Vagina (tissue), 2 donors: ENCODE data around the gene FUT1.

ENCODE experiments used
- POLR2A ChIP-seq, 2 donors: fragments of 450-650 bp; IDR thresholded peaks; one replicate each; pipeline ENCODE4 v1.6.1; 2017; ENCODE audit warnings: antibody characterized with exemption in 2 of 2, mild to moderate bottlenecking in 2 of 2, moderate library complexity in 2 of 2
- POLR2AphosphoS5 ChIP-seq, 2 donors: sonication (generic); formaldehyde crosslinking; IDR thresholded peaks; one replicate each; pipeline ENCODE4 v1.9.0; 2017; ENCODE audit warnings: antibody characterized with exemption in 2 of 2, mild to moderate bottlenecking in 2 of 2, low read depth in 1 of 2; ENCODE audit not compliant: insufficient read depth in 1 of 2
- TF ChIP-seq, protein P1 (sequence below), 3 experiments: fragments of 450-650 bp in 2 of 3; fragments of 200-600 bp in 1 of 3; sonication (generic) in 1 of 3; IDR thresholded peaks; one replicate each; pipeline ENCODE4 v1.5.1; 2017 to 2019; ENCODE audit warnings: antibody characterized with exemption in 3 of 3, mild to moderate bottlenecking in 2 of 3, moderate library complexity in 2 of 3

DNA sequence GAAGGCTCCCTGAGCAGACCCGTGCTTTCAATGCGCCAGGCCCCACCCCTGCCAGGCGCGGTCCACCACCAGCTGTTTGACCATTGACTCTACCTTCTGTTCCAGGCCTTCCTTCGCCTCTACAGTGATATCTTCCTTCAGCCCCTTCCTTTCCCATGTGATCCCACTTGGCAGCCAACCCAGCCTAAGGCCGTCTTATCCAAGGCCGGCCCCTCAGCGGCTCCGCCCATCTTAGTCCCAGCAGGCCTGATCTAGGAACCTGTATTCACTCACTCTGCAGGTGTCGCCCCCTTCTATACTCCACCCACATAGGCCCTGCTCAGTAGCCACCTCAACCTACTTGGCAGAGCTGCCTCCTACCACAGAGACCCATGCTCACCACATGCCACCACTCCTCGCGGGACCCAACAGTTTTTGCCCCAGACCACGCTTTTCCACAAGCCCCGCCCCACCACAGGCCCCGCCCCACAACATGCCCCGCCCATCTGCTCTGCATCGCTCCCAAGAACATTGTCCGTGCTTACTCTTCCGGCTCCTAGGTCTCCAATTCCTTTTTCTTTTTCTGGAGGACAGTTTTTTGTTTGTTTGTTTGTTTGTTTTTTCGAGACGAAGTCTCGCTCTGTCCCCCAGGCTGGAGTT lies 15.0 kb downstream of the FUT1 start:
- TF ChIP-seq, protein P1, sequence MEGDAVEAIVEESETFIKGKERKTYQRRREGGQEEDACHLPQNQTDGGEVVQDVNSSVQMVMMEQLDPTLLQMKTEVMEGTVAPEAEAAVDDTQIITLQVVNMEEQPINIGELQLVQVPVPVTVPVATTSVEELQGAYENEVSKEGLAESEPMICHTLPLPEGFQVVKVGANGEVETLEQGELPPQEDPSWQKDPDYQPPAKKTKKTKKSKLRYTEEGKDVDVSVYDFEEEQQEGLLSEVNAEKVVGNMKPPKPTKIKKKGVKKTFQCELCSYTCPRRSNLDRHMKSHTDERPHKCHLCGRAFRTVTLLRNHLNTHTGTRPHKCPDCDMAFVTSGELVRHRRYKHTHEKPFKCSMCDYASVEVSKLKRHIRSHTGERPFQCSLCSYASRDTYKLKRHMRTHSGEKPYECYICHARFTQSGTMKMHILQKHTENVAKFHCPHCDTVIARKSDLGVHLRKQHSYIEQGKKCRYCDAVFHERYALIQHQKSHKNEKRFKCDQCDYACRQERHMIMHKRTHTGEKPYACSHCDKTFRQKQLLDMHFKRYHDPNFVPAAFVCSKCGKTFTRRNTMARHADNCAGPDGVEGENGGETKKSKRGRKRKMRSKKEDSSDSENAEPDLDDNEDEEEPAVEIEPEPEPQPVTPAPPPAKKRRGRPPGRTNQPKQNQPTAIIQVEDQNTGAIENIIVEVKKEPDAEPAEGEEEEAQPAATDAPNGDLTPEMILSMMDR (IDR thresholded peaks at IDR 0.05) = no peak
- TF ChIP-seq POLR2AphosphoS5 (IDR thresholded peaks at IDR 0.05; ENCODE audit: insufficient read depth in 1 of 2, low read depth in 1 of 2) (no peak), POLR2A (IDR thresholded peaks at IDR 0.05) (no peak)
